ENCODE results near the gene RHOB. TPM values are rescaled to one million over a fixed set of nuclear protein-coding genes. Genes with fewer than 3 reads are reported as not detected.

The RHOB gene
- total RNA-seq, 1 experiment from 2014 or later, result 28.1 TPM

GRCh38 chr2:20449501-20450200 is 2.8 kb downstream of the RHOB start:
- Mint-ChIP-seq H3K36me3 (ENCODE audit: insufficient read depth, unreplicated experiment) (peaks cover 11% of the 10 kb centered on the region), H3K4me3 (ENCODE audit: unreplicated experiment) (peak overlapping the region; percentile 28), H3K9me3 (ENCODE audit: unreplicated experiment) (no peaks in the 10 kb centered on the region), H3K27ac (ENCODE audit: low read depth, unreplicated experiment) (no peak overlapping the region), H3K4me1 (ENCODE audit: insufficient read depth, unreplicated experiment) (no peaks in the 10 kb centered on the region), H3K27me3 (ENCODE audit: insufficient read depth, unreplicated experiment) (no peaks in the 10 kb centered on the region)
- intact Hi-C loops (cut with micrococcal nuclease), result loop anchor here (5.0 to 10.0 kb wide), 2 partner anchors 48 to 515 kb away; no protein-coding TSS in a partner anchor
- POLR2A ChIA-PET, result interaction anchor here (0.6 to 1.1 kb wide), 5 partner anchors 34 to 474 kb away, joined by 3 to 5 read pairs (median 3); no protein-coding TSS in a partner anchor
- no TSS peak for BruUV-seq (replicated peaks)
- no peak for TF ChIP-seq CTCF (IDR thresholded peaks at IDR 0.05; ENCODE audit: unreplicated experiment)
- CTCF ChIA-PET, result interaction anchor here (0.6 to 7.6 kb wide), 7 partner anchors 38 to 1048 kb away, joined by 3 to 78 read pairs (median 5); no protein-coding TSS in a partner anchor
- no peak for DNase-seq (ENCODE audit: unreplicated experiment)

- Mint-ChIP-seq H3K27me3 (ENCODE audit: insufficient read depth, unreplicated experiment) (no peaks in the 10 kb centered on the region), H3K27ac (ENCODE audit: low read depth, unreplicated experiment) (no peak overlapping the region), H3K36me3 (ENCODE audit: insufficient read depth, unreplicated experiment) (peaks cover 11% of the 10 kb centered on the region), H3K9me3 (ENCODE audit: unreplicated experiment) (no peaks in the 10 kb centered on the region), H3K4me1 (ENCODE audit: insufficient read depth, unreplicated experiment) (no peaks in the 10 kb centered on the region), H3K4me3 (ENCODE audit: unreplicated experiment) (no peak overlapping the region)
- BruUV-seq (replicated peaks), result no TSS peak
- no peak for DNase-seq (ENCODE audit: unreplicated experiment)
- POLR2A ChIA-PET, result interaction anchor here (0.7 to 1.1 kb wide), 4 partner anchors 54 to 473 kb away, joined by 3 to 5 read pairs (median 3); no protein-coding TSS in a partner anchor
- TF ChIP-seq CTCF (IDR thresholded peaks at IDR 0.05; ENCODE audit: unreplicated experiment), result no peak
- intact Hi-C loops (cut with micrococcal nuclease), result loop anchor here (5.0 kb wide), 1 partner anchor 47 kb away; no protein-coding TSS in a partner anchor
- CTCF ChIA-PET, result interaction anchor here (0.6 to 7.6 kb wide), 6 partner anchors 39 to 211 kb away, joined by 4 to 78 read pairs (median 5); no protein-coding TSS in a partner anchor
These were observed 3.5 kb downstream of the RHOB start for GRCh38 chr2:20450201-20450999.

- Mint-ChIP-seq H3K27me3 (ENCODE audit: insufficient read depth, unreplicated experiment) (no peaks in the 10 kb centered on the region), H3K4me1 (ENCODE audit: insufficient read depth, unreplicated experiment) (no peaks in the 10 kb centered on the region), H3K9me3 (ENCODE audit: unreplicated experiment) (no peaks in the 10 kb centered on the region), H3K4me3 (ENCODE audit: unreplicated experiment) (no peak overlapping the region), H3K36me3 (ENCODE audit: insufficient read depth, unreplicated experiment) (peaks cover 14% of the 10 kb centered on the region), H3K27ac (ENCODE audit: low read depth, unreplicated experiment) (no peak overlapping the region)
- ChIA-PET CTCF (interaction anchor here (0.6 to 7.6 kb wide), 6 partner anchors 54 to 200 kb away, joined by 3 to 78 read pairs (median 14); partner anchors contain the start of gene HS1BP3), POLR2A (no interaction called here)
- DNase-seq (ENCODE audit: unreplicated experiment), result no peak
- BruUV-seq (replicated peaks), result no TSS peak
- intact Hi-C loops (cut with micrococcal nuclease), result loop anchor here (5.0 kb wide), 1 partner anchor 46 kb away; no protein-coding TSS in a partner anchor
- no peak for TF ChIP-seq CTCF (IDR thresholded peaks at IDR 0.05; ENCODE audit: unreplicated experiment)
These were observed 4.1 kb downstream of the RHOB start for GRCh38 chr2:20451000-20451290.

GRCh38 chr2:20451341-20451740 is 4.5 kb downstream of the RHOB start:
- no peak for TF ChIP-seq CTCF (IDR thresholded peaks at IDR 0.05; ENCODE audit: unreplicated experiment)
- Mint-ChIP-seq H3K27ac (ENCODE audit: low read depth, unreplicated experiment) (no peak overlapping the region), H3K9me3 (ENCODE audit: unreplicated experiment) (no peaks in the 10 kb centered on the region), H3K4me3 (ENCODE audit: unreplicated experiment) (no peak overlapping the region), H3K27me3 (ENCODE audit: insufficient read depth, unreplicated experiment) (no peaks in the 10 kb centered on the region), H3K36me3 (ENCODE audit: insufficient read depth, unreplicated experiment) (peaks cover 14% of the 10 kb centered on the region), H3K4me1 (ENCODE audit: insufficient read depth, unreplicated experiment) (no peaks in the 10 kb centered on the region)
- intact Hi-C loops (cut with micrococcal nuclease), result loop anchor here (5.0 kb wide), 1 partner anchor 46 kb away; no protein-coding TSS in a partner anchor
- BruUV-seq (replicated peaks), result no TSS peak
- no peak for DNase-seq (ENCODE audit: unreplicated experiment)
- CTCF ChIA-PET, result interaction anchor here (0.6 to 7.6 kb wide), 10 partner anchors 7 to 199 kb away, joined by 3 to 78 read pairs (median 9); partner anchors contain the start of gene HS1BP3
- POLR2A ChIA-PET, result interaction anchor here (0.6 to 0.7 kb wide), 2 partner anchors 149 to 183 kb away, joined by 3 read pairs; no protein-coding TSS in a partner anchor

Data from MCF 10A (cell line).